T-cell (primary cell): ENCODE data around the gene MDH1. TPM values are rescaled to one million over a fixed set of nuclear protein-coding genes. Genes with fewer than 3 reads are reported as not detected.
"Not testable (repeated sequence)": the region's sequence is repeated elsewhere in the genome, so short reads cannot be mapped to it uniquely, and the experiment has no call there.

Source experiments
- ATAC-seq, 4 experiments: fragments of 200-7000 bp in 3 of 4; fragments of 150-1000 bp in 1 of 4; cut with Tn5 transposase; replicated peaks in 1 of 4; 1 replicate in 3 of 4; 2 replicates in 1 of 4; pipeline ENCODE4 v1.10.0; 2021; ENCODE audit warnings: moderate library complexity in 3 of 4, mild to moderate bottlenecking in 2 of 4, moderate number of reproducible peaks in 1 of 4
- CTCF ChIA-PET, 2 donors: fragments of 300-600 bp; sonication (Branson Sonifier 250); formaldehyde crosslinking; loops; one replicate each; lab custom pipeline; 2022; ENCODE audit warnings: antibody characterized with exemption in 2 of 2; lab: Charles Lee
- POLR2A ChIA-PET, 2 donors: fragments of 300-600 bp; sonication (Branson Sonifier 250); formaldehyde crosslinking; loops; one replicate each; lab custom pipeline; 2022; ENCODE audit warnings: antibody characterized with exemption in 2 of 2; lab: Charles Lee
- DNase-seq, 35 experiments: peaks; one replicate each; pipeline versions ENCODE4 v3.0.0 to v3.0.0-alpha.2; 2013 to 2023
- H3K27ac ChIP-seq: one replicate; pipeline ENCODE4 v1.5.1; 2013; ENCODE audit warnings: low read length
- H3K27me3 ChIP-seq, 2 experiments: replicated peaks in 1 of 2; 1 replicate in 1 of 2; 2 replicates in 1 of 2; pipeline versions ENCODE4 v1.6.1 to v1.7.0; 2013; ENCODE audit warnings: low read length in 1 of 2, mixed read lengths in 1 of 2; ENCODE audit not compliant: control insufficient read depth in 2 of 2, insufficient read depth in 2 of 2; ENCODE audit errors: extremely low read depth in 1 of 2
- H3K36me3 ChIP-seq, 2 donors: 1 replicate in 1 of 2; 2 replicates in 1 of 2; pipeline versions ENCODE4 v1.6.1 to v1.7.0; 2013; ENCODE audit warnings: low read length in 1 of 2; ENCODE audit not compliant: control insufficient read depth in 2 of 2, insufficient read depth in 1 of 2; ENCODE audit errors: extremely low read depth in 1 of 2
- H3K4me1 ChIP-seq, 2 experiments: 1 replicate in 1 of 2; 2 replicates in 1 of 2; pipeline versions ENCODE4 v1.6.1 to v1.7.0; 2013; ENCODE audit warnings: low read length in 2 of 2, mixed read lengths in 1 of 2; ENCODE audit not compliant: insufficient read depth in 2 of 2, control insufficient read depth in 1 of 2; ENCODE audit errors: extremely low read depth in 1 of 2
- H3K4me3 ChIP-seq, 2 donors: 1 replicate in 1 of 2; 2 replicates in 1 of 2; pipeline versions ENCODE4 v1.5.1 to v1.7.0; 2013; ENCODE audit warnings: mild to moderate bottlenecking in 2 of 2, low read length in 1 of 2, moderate library complexity in 1 of 2; ENCODE audit not compliant: control insufficient read depth in 1 of 2; ENCODE audit errors: extremely low read depth in 1 of 2
- H3K9me3 ChIP-seq: 2 replicates; pipeline ENCODE4 v1.7.0; 2013
- H3K27ac Mint-ChIP-seq, 2 donors: one replicate each; pipeline ENCODE4 v1.8.0; 2020 to 2021; ENCODE audit warnings: mild to moderate bottlenecking in 2 of 2, mixed read lengths in 2 of 2
- H3K27me3 Mint-ChIP-seq, 2 donors: one replicate each; pipeline ENCODE4 v1.8.0; 2021 to 2022; ENCODE audit warnings: mixed read lengths in 2 of 2
- H3K36me3 Mint-ChIP-seq: one replicate; pipeline ENCODE4 v1.8.0; 2021; ENCODE audit warnings: mixed read lengths
- H3K4me1 Mint-ChIP-seq, 3 donors: one replicate each; pipeline ENCODE4 v1.8.0; 2020 to 2022; ENCODE audit warnings: mixed read lengths in 3 of 3, mild to moderate bottlenecking in 1 of 3
- H3K4me3 Mint-ChIP-seq, 3 donors: one replicate each; pipeline ENCODE4 v1.8.0; 2020 to 2022; ENCODE audit warnings: mild to moderate bottlenecking in 3 of 3, mixed read lengths in 3 of 3, moderate library complexity in 3 of 3
- H3K9me3 Mint-ChIP-seq, 3 donors: one replicate each; pipeline ENCODE4 v1.8.0; 2020 to 2022; ENCODE audit warnings: mixed read lengths in 3 of 3
- WGBS: methylation state at CpG from one replicate; pipeline ENCODE4 v1.1.5; 2013; ENCODE audit warnings: missing lambda C conversion rate; ENCODE audit not compliant: insufficient coverage; 5-methylcytosine and 5-hydroxymethylcytosine counted together
- total RNA-seq, 35 experiments: library from RNA in 6 of 35; stranded (reverse) in 6 of 35; fragments of 120-200 nt in 1 of 35; gene quantifications; one replicate each; pipeline versions ENCODE4 v1.2.1 to v1.2.4 and lab custom pipeline; 2013 to 2026

The MDH1 gene
- total RNA-seq, 5 donors from 2014 or later (not counting 1 experiment from before 2014, with no cell fraction given), result 78.9 to 96.3 (median 87.3) TPM

GRCh38 chr2:63622751-63623150 lies 34.0 kb downstream of the MDH1 start:
- CTCF ChIA-PET, result no interaction called here
- peaks cover 16 to 32% of the 10 kb centered on the region in 2 donors for H3K27me3 Mint-ChIP-seq
- peaks cover 0 to 2% (median 0%) of the 10 kb centered on the region in 3 donors for H3K4me1 Mint-ChIP-seq
- Histone ChIP-seq H3K36me3 (no peaks in the 10 kb centered on the region), H3K27ac (no peak overlapping the region), H3K27me3 (peaks cover 0 to 19% of the 10 kb centered on the region in 2 experiments), H3K4me1 (no peaks in the 10 kb centered on the region), H3K4me3 (no peak overlapping the region), H3K9me3 (no peaks in the 10 kb centered on the region)
- 97% methylated on average over 26 of the region's 31 CpGs for WGBS
- H3K27ac Mint-ChIP-seq, result no peak overlapping the region
- no peak for ATAC-seq
- no peaks in the 10 kb centered on the region for H3K9me3 Mint-ChIP-seq
- H3K4me3 Mint-ChIP-seq, result no peak overlapping the region
- POLR2A ChIA-PET, result no interaction called here
- H3K36me3 Mint-ChIP-seq, result no peaks in the 10 kb centered on the region
- DNase-seq, result no peak

GRCh38 chr2:63623763-63624162 lies 35.0 kb downstream of the MDH1 start:
- ATAC-seq, H3K27ac Mint-ChIP-seq, H3K4me3 Mint-ChIP-seq, DNase-seq, H3K9me3 ChIP-seq, H3K36me3 ChIP-seq, H3K36me3 Mint-ChIP-seq, H3K27ac ChIP-seq, POLR2A ChIA-PET, H3K4me1 ChIP-seq, H3K4me3 ChIP-seq, H3K4me1 Mint-ChIP-seq, H3K9me3 Mint-ChIP-seq: not testable (repeated sequence)
- H3K27me3 ChIP-seq, result peaks cover 0 to 22% of the 10 kb centered on the region in 2 experiments
- H3K27me3 Mint-ChIP-seq, result peaks cover 12 to 30% of the 10 kb centered on the region in 2 donors
- WGBS, result no CpG with 5 or more reads among the region's 2 CpGs
- CTCF ChIA-PET, result interaction anchor here in 1 of 2 donors (0.5 kb wide), 1 partner anchor 76 kb away, joined by 5 read pairs; no protein-coding TSS in a partner anchor

DNA sequence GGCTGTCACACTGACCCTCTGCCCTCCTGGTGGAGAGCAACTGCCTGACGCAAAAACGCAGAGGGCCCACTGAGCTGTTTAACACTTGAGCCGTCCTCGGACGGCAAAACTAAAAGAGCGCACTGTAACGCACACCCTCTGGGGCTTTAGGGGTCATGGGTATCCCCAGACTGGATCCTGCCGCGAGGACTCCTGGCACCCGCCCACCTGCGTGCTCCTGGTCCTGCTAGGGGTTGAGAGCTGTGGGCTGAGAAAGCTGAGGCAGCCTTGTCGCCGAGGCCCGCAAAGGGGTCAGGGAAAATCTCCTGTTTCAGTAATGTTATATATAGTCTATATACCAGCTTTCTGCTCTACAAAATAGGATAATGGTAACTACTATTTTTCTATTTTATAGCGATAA lies 39.1 kb downstream of the MDH1 start:
- no peaks in the 10 kb centered on the region for H3K36me3 ChIP-seq
- CTCF ChIA-PET, result no interaction called here
- H3K9me3 Mint-ChIP-seq, result peaks cover 10 to 20% (median 14%) of the 10 kb centered on the region in 3 donors
- DNase-seq, result no peak
- no peak overlapping the region for H3K27ac Mint-ChIP-seq
- peaks cover 8 to 24% of the 10 kb centered on the region in 2 donors for H3K27me3 Mint-ChIP-seq
- no peaks in the 10 kb centered on the region for H3K36me3 Mint-ChIP-seq
- no peak overlapping the region for H3K4me3 Mint-ChIP-seq
- H3K9me3 ChIP-seq, result no peaks in the 10 kb centered on the region
- ATAC-seq, result no peak
- 95% methylated on average over 7 of the region's 15 CpGs for WGBS
- no peak overlapping the region for H3K4me3 ChIP-seq
- no peak overlapping the region for H3K27ac ChIP-seq
- peaks cover 0 to 8% of the 10 kb centered on the region in 2 experiments for H3K27me3 ChIP-seq
- H3K4me1 Mint-ChIP-seq, result peaks cover 0 to 2% (median 0%) of the 10 kb centered on the region in 3 donors
- POLR2A ChIA-PET, result no interaction called here
- H3K4me1 ChIP-seq, result no peaks in the 10 kb centered on the region

DNA sequence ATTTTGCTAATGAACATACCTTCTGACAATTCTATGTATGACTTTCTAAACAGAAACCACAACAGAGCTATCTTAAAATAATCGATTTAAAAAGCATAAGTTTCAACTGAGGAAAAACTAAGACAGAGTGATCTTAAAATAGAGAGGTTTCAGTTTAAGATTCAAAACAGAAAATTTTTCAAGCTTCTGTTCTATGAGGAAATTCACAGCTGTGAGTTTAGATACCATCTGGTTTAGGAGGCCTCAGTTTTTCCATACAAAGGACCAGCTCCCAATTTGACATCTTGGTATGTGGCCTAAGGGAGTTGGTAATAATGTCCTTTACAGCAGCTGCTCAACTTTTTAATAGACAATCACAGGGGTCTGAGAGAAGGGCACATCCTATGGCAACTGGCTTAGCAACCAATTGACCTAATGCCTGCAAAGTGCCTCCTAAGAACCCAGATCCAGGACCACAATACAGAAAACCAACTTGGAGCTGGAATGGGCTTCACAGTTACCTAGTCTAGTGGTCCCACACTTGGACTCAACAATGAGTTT lies 39.7 kb downstream of the MDH1 start:
- DNase-seq (no peak), ATAC-seq (no peak)
- Histone ChIP-seq H3K4me1 (no peaks in the 10 kb centered on the region), H3K27me3 (peaks cover 0 to 8% of the 10 kb centered on the region in 2 experiments), H3K9me3 (no peaks in the 10 kb centered on the region), H3K36me3 (no peaks in the 10 kb centered on the region), H3K27ac (no peak overlapping the region), H3K4me3 (no peak overlapping the region)
- peaks cover 12 to 26% (median 19%) of the 10 kb centered on the region in 3 donors for H3K9me3 Mint-ChIP-seq
- H3K36me3 Mint-ChIP-seq, result no peaks in the 10 kb centered on the region
- CTCF ChIA-PET, result interaction anchor here in 1 of 2 donors (0.7 kb wide), 1 partner anchor 65 kb away, joined by 3 read pairs; no protein-coding TSS in a partner anchor
- H3K27me3 Mint-ChIP-seq, result peaks cover 4 to 22% of the 10 kb centered on the region in 2 donors
- POLR2A ChIA-PET, result no interaction called here
- H3K4me3 Mint-ChIP-seq, result no peak overlapping the region
- H3K27ac Mint-ChIP-seq, result no peak overlapping the region
- no CpG with 5 or more reads among the region's 1 CpG for WGBS
- H3K4me1 Mint-ChIP-seq, result peaks cover 0 to 2% (median 0%) of the 10 kb centered on the region in 3 donors

GRCh38 chr2:63631501-63631900 lies 42.7 kb downstream of the MDH1 start:
- H3K27ac Mint-ChIP-seq, result no peak overlapping the region
- no peak for DNase-seq
- WGBS, result no CpG with 5 or more reads among the region's 1 CpG
- H3K4me3 Mint-ChIP-seq, result no peak overlapping the region
- H3K4me3 ChIP-seq, result no peak overlapping the region
- CTCF ChIA-PET, result no interaction called here
- H3K27me3 Mint-ChIP-seq, result peaks cover 0 to 13% of the 10 kb centered on the region in 2 donors
- H3K9me3 ChIP-seq, result no peaks in the 10 kb centered on the region
- H3K9me3 Mint-ChIP-seq, result peaks cover 14 to 48% (median 32%) of the 10 kb centered on the region in 3 donors
- POLR2A ChIA-PET, result no interaction called here
- H3K27me3 ChIP-seq, result peaks cover 0 to 8% of the 10 kb centered on the region in 2 experiments
- no peak overlapping the region for H3K27ac ChIP-seq
- H3K4me1 Mint-ChIP-seq, result no peaks in the 10 kb centered on the region
- H3K4me1 ChIP-seq, result no peaks in the 10 kb centered on the region
- ATAC-seq, result no peak
- H3K36me3 Mint-ChIP-seq, result no peaks in the 10 kb centered on the region
- no peaks in the 10 kb centered on the region for H3K36me3 ChIP-seq

DNA sequence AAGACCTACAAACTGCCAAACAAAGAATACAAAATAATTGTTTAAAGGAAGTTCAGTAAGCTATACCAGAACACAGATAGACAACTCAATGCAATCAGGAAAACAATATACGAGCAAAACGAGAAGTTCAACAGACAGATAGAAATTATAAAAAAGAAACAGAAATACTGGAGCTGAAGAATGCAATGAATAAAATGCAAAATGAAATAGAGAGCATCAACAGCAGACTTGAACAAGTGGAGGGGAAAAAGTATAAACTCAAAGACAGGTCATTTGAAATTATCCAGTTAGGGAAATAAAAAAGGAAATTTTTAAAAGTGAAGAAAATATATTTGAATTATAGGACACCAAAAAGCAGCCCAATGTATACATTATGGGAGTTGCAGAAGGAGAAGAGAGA lies 43.6 kb downstream of the MDH1 start:
- ChIA-PET POLR2A (no interaction called here), CTCF (no interaction called here)
- H3K27ac ChIP-seq, result no peak overlapping the region
- H3K4me3 ChIP-seq, result no peak overlapping the region
- H3K9me3 ChIP-seq, result no peaks in the 10 kb centered on the region
- H3K4me1 ChIP-seq, result no peaks in the 10 kb centered on the region
- H3K27me3 ChIP-seq, result peaks cover 0 to 6% of the 10 kb centered on the region in 2 experiments
- H3K27ac Mint-ChIP-seq, result no peak overlapping the region
- H3K4me1 Mint-ChIP-seq, result no peaks in the 10 kb centered on the region
- DNase-seq (no peak), ATAC-seq (no peak)
- H3K9me3 Mint-ChIP-seq, result peaks cover 14 to 48% (median 32%) of the 10 kb centered on the region in 3 donors
- H3K36me3 ChIP-seq, result no peaks in the 10 kb centered on the region
- peaks cover 0 to 9% of the 10 kb centered on the region in 2 donors for H3K27me3 Mint-ChIP-seq
- no peaks in the 10 kb centered on the region for H3K36me3 Mint-ChIP-seq
- H3K4me3 Mint-ChIP-seq, result no peak overlapping the region
- WGBS, result no CpG with 5 or more reads among the region's 2 CpGs
